Ascending aorta (tissue), 2 donors: ENCODE measurements around the gene ANKRD28. TPM values are rescaled to one million over a fixed set of nuclear protein-coding genes. Genes with fewer than 3 reads are reported as not detected.
"Not testable (repeated sequence)": the region's sequence is repeated elsewhere in the genome, so short reads cannot be mapped to it uniquely, and the experiment has no call there.

Experiments
- DNase-seq, 2 donors: peaks; one replicate each; pipeline ENCODE4 v3.0.0-alpha.2; 2019; ENCODE audit warnings: low spot score in 2 of 2
- H3K27ac ChIP-seq, 2 donors: fragments of 200-600 bp; sonication (generic); one replicate each; pipeline ENCODE4 v1.5.1; 2016 to 2017; ENCODE audit warnings: mild to moderate bottlenecking in 1 of 2
- H3K27me3 ChIP-seq: fragments of 200-600 bp; sonication (generic); one replicate; pipeline ENCODE4 v1.5.1; 2017
- H3K36me3 ChIP-seq, 2 donors: fragments of 200-600 bp; sonication (generic); one replicate each; pipeline ENCODE4 v1.5.1; 2016
- H3K4me1 ChIP-seq, 2 donors: fragments of 200-600 bp; sonication (generic); one replicate each; pipeline ENCODE4 v1.5.1; 2016 to 2017; ENCODE audit warnings: mild to moderate bottlenecking in 1 of 2
- H3K4me3 ChIP-seq, 2 donors: fragments of 200-600 bp; sonication (generic); one replicate each; pipeline ENCODE4 v1.5.1; 2016 to 2017; ENCODE audit warnings: mild to moderate bottlenecking in 1 of 2
- H3K9me3 ChIP-seq, 2 donors: fragments of 200-600 bp; sonication (generic); one replicate each; pipeline ENCODE4 v1.5.1; 2016
- intact Hi-C: fragments of 100-400 bp; cut with DNase I; formaldehyde crosslinking; loops from one replicate; pipeline ENCODE4 v1.15.1; 2023
- total RNA-seq: library from RNA; depleted of rRNA; stranded (reverse); fragments of >200 nt; gene quantifications from one replicate; pipeline ENCODE4 v1.1.0, GENCODE V29; 2016
- TF ChIP-seq, protein P1 (sequence below), 3 experiments: fragments of 200-600 bp in 2 of 3; fragments of 450-650 bp in 1 of 3; sonication (generic) in 2 of 3; IDR thresholded peaks; one replicate each; pipeline ENCODE4 v1.5.1; 2016 to 2019; ENCODE audit warnings: antibody characterized with exemption in 3 of 3, mild to moderate bottlenecking in 1 of 3, moderate library complexity in 1 of 3

ANKRD28 gene
- 19.7 TPM for total RNA-seq

DNA sequence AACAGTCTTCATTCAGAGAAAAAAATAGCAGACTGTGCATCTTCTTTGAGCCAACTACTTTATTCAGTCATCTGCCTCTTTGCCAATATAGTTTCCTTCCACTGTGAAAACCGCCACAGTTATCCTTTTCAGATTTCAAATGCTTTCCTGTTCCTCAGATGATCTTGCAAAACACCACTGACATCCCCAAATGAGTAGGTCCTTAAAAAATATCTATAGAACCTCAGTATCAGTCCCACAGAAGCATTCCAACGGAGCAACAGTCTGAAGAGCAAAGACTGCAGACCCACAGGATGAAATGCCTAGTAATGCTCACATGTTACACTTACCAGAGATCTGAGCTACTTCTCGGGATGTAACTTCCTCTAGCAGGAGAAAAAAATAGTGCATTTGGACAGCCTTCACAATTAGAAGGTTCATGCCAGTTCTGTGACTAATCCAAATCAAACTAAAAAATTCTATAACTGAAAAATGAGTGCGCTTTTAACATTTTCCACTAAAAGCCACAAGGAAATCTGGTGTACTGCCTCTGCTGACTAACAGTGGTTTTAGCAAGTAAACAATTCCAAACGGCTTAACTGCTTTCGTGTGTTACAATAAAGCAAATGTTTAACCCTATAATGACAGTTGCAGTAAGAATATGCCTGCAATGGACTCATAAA lies at the start of gene ANKRD28:
ANKRD28 (minus strand) TSS at position 338 of the 662 bp plus-strand sequence. CDS start 1,458 bp downstream, outside the sequence.
- Histone ChIP-seq H3K27ac (peak within 1 kb of the TSS; percentile 73 to 76), H3K4me3 (peak within 1 kb of the TSS; percentile 43 to 54), H3K9me3 (no peaks in the 10 kb centered on the region), H3K4me1 (peaks cover 6 to 7% of the 10 kb centered on the region in 2 donors), H3K27me3 (no peaks in the 10 kb centered on the region), H3K36me3 (no peaks in the 10 kb centered on the region)
- TF ChIP-seq, protein P1, sequence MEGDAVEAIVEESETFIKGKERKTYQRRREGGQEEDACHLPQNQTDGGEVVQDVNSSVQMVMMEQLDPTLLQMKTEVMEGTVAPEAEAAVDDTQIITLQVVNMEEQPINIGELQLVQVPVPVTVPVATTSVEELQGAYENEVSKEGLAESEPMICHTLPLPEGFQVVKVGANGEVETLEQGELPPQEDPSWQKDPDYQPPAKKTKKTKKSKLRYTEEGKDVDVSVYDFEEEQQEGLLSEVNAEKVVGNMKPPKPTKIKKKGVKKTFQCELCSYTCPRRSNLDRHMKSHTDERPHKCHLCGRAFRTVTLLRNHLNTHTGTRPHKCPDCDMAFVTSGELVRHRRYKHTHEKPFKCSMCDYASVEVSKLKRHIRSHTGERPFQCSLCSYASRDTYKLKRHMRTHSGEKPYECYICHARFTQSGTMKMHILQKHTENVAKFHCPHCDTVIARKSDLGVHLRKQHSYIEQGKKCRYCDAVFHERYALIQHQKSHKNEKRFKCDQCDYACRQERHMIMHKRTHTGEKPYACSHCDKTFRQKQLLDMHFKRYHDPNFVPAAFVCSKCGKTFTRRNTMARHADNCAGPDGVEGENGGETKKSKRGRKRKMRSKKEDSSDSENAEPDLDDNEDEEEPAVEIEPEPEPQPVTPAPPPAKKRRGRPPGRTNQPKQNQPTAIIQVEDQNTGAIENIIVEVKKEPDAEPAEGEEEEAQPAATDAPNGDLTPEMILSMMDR (IDR thresholded peaks at IDR 0.05): peak in 2 of 3 experiments; percentile 31 to 34
- no peak for DNase-seq
- intact Hi-C loops: loop anchor here (2.0 kb wide), 1 partner anchor 29 kb away; no protein-coding TSS in a partner anchor

DNA sequence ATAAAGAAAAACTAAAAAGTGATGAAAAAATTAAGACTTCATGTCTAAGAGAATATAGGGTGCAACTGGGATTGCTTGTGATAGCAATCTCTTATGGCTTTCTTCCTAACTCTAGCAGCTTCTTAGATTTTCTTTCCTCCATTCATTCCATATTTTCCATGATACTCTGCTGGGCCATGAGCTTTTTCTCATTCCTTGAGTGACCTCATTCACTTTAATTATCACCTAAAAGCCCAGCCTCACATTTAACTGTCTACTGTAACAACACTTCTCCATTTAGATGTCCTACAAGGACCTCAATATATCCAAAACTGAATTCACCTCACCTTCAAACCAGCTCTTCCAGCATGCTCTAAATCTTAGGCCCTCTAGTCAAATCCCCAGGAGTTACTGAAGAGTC lies 49.5 kb upstream of the ANKRD28 start:
- Histone ChIP-seq H3K9me3 (peaks cover 0 to 14% of the 10 kb centered on the region in 2 donors), H3K27ac (no peak overlapping the region), H3K4me3 (no peak overlapping the region), H3K4me1 (peaks cover 0 to 3% of the 10 kb centered on the region in 2 donors), H3K27me3 (no peaks in the 10 kb centered on the region), H3K36me3 (no peaks in the 10 kb centered on the region)
- DNase-seq: no peak
- intact Hi-C loops: no loop called here
- TF ChIP-seq, protein P1 (IDR thresholded peaks at IDR 0.05): no peak

DNA sequence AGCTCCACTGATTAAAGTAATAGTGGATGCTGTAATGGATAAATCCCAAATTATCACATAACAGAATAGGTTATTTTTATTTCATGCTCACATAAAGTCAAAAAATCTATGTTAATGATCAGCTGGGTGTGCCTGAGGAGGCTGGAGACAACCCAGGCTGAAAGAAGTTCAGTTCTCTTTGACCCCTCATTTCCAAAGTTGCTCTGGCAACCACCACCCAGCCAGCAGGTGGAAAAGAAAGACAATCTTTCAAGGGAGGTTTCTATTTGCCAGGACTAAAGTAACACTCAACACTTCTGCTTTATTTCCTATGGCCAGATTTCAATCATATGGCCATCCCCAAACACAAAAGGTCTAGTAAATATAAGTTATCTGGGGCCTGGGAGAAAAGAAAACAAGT lies 48.8 kb upstream of the ANKRD28 start:
- Histone ChIP-seq H3K36me3 (no peaks in the 10 kb centered on the region), H3K4me3 (no peak overlapping the region), H3K27me3 (no peaks in the 10 kb centered on the region), H3K9me3 (peaks cover 0 to 14% of the 10 kb centered on the region in 2 donors), H3K4me1 (peaks cover 0 to 3% of the 10 kb centered on the region in 2 donors), H3K27ac (no peak overlapping the region)
- intact Hi-C loops: no loop called here
- DNase-seq: no peak
- TF ChIP-seq, protein P1 (IDR thresholded peaks at IDR 0.05): no peak

- Histone ChIP-seq H3K4me3 (no peak overlapping the region), H3K36me3 (no peaks in the 10 kb centered on the region), H3K9me3 (peaks cover 0 to 14% of the 10 kb centered on the region in 2 donors), H3K27ac (no peak overlapping the region), H3K27me3 (no peaks in the 10 kb centered on the region), H3K4me1 (peaks cover 0 to 3% of the 10 kb centered on the region in 2 donors)
- TF ChIP-seq, protein P1 (IDR thresholded peaks at IDR 0.05): no peak
- intact Hi-C loops: no loop called here
- DNase-seq: no peak
Observed at GRCh38 chr3:15845475-15845874, 47.7 kb upstream of the ANKRD28 start.

DNA sequence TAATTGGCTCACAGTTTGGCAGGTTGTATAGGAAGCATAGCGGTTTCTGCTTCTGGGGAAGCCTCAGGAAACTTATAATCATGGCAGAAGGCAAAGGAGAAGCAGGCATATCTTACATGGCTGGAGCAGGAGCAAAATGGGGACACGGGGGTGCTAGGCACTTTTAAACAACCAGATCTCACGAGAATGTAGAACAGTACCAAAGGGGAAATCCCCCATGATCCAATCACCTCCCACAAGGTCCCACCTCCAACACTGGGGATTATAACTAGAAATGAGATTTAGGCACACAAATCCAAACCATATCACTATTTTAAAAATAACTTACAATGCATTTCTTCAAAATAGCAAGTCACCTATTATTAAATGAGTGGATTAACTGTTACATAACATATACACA lies 47.1 kb upstream of the ANKRD28 start:
- Histone ChIP-seq H3K4me3 (no peak overlapping the region), H3K27ac (no peak overlapping the region), H3K27me3 (no peaks in the 10 kb centered on the region), H3K36me3 (no peaks in the 10 kb centered on the region), H3K9me3 (peaks cover 0 to 14% of the 10 kb centered on the region in 2 donors), H3K4me1 (peaks cover 0 to 3% of the 10 kb centered on the region in 2 donors)
- DNase-seq: no peak
- TF ChIP-seq, protein P1 (IDR thresholded peaks at IDR 0.05): no peak
- intact Hi-C loops: no loop called here

GRCh38 chr3:15841091-15841973 lies 43.6 kb upstream of the ANKRD28 start:
- intact Hi-C loops: not testable (repeated sequence)

More at GRCh38 chr3:15841091-15841973, 43.6 kb upstream of the ANKRD28 start:
- H3K4me1 ChIP-seq, H3K27ac ChIP-seq, H3K9me3 ChIP-seq, H3K36me3 ChIP-seq, DNase-seq, H3K4me3 ChIP-seq, H3K27me3 ChIP-seq: not testable (repeated sequence)
